Neural crest cell (in vitro differentiated cells): Measurements from ENCODE around the gene LEMD2. TPM values are rescaled to one million over a fixed set of nuclear protein-coding genes. Genes with fewer than 3 reads are reported as not detected.

Source experiments
- DNase-seq: peaks from one replicate; pipeline ENCODE4 v3.0.0; 2021; ENCODE audit warnings: low read depth, mixed read lengths, low spot score
- H3K27ac Mint-ChIP-seq: one replicate; pipeline ENCODE4 v1.8.0; 2021; ENCODE audit warnings: mild to moderate bottlenecking, mixed read lengths; ENCODE audit not compliant: unreplicated experiment
- H3K27me3 Mint-ChIP-seq: 2 replicates; pipeline ENCODE4 v1.8.0; 2021; ENCODE audit warnings: low read depth, mild to moderate bottlenecking, mixed read lengths
- H3K36me3 Mint-ChIP-seq: 2 replicates; pipeline ENCODE4 v1.8.0; 2021; ENCODE audit warnings: low read depth, mild to moderate bottlenecking, mixed read lengths
- H3K4me1 Mint-ChIP-seq: 2 replicates; pipeline ENCODE4 v1.8.0; 2021; ENCODE audit warnings: mixed read lengths
- H3K4me3 Mint-ChIP-seq: one replicate; pipeline ENCODE4 v1.8.0; 2021; ENCODE audit warnings: mild to moderate bottlenecking, mixed read lengths
- H3K9me3 Mint-ChIP-seq: 2 replicates; pipeline ENCODE4 v1.8.0; 2021; ENCODE audit warnings: mixed read lengths
- CTCF ChIP-seq: fragments of 200-600 bp; sonication (generic); conservative IDR thresholded peaks from 2 replicates; pipeline ENCODE4 v1.5.0; 2021; ENCODE audit warnings: antibody characterized with exemption, mild to moderate bottlenecking
- total RNA-seq: library from RNA; stranded (reverse); gene quantifications from 2 replicates; pipeline ENCODE4 v1.2.1, GENCODE V29; 2021

LEMD2 gene
- total RNA-seq, 1 donor from 2014 or later = 63.6 TPM

- no peak for TF ChIP-seq CTCF
- H3K9me3 Mint-ChIP-seq = no peaks in the 10 kb centered on the region
- H3K4me1 Mint-ChIP-seq = peaks cover 26% of the 10 kb centered on the region
- no peaks in the 10 kb centered on the region for H3K36me3 Mint-ChIP-seq
- H3K4me3 Mint-ChIP-seq = no peak overlapping the region
- DNase-seq = no peak
- peaks cover 5% of the 10 kb centered on the region for H3K27me3 Mint-ChIP-seq
- no peak overlapping the region for H3K27ac Mint-ChIP-seq
Observed at GRCh38 chr6:33766921-33767907, 21.7 kb downstream of the LEMD2 start.

- no peak overlapping the region for H3K4me3 Mint-ChIP-seq
- peaks cover 5% of the 10 kb centered on the region for H3K27me3 Mint-ChIP-seq
- TF ChIP-seq CTCF = no peak
- no peaks in the 10 kb centered on the region for H3K36me3 Mint-ChIP-seq
- H3K9me3 Mint-ChIP-seq = no peaks in the 10 kb centered on the region
- DNase-seq = no peak
- peaks cover 21% of the 10 kb centered on the region for H3K4me1 Mint-ChIP-seq
- no peak overlapping the region for H3K27ac Mint-ChIP-seq
Observed at GRCh38 chr6:33765368-33765767, 23.6 kb downstream of the LEMD2 start.

- Mint-ChIP-seq H3K4me1 (peaks cover 17% of the 10 kb centered on the region), H3K27me3 (peaks cover 5% of the 10 kb centered on the region), H3K27ac (no peak overlapping the region), H3K9me3 (no peaks in the 10 kb centered on the region), H3K36me3 (no peaks in the 10 kb centered on the region), H3K4me3 (no peak overlapping the region)
- DNase-seq = no peak
- TF ChIP-seq CTCF = no peak
Observed at GRCh38 chr6:33764036-33764435, 24.9 kb downstream of the LEMD2 start.

- Mint-ChIP-seq H3K36me3 (no peaks in the 10 kb centered on the region), H3K9me3 (no peaks in the 10 kb centered on the region), H3K27me3 (peaks cover 2% of the 10 kb centered on the region), H3K4me3 (no peak overlapping the region), H3K4me1 (peaks cover 13% of the 10 kb centered on the region), H3K27ac (no peak overlapping the region)
- no peak for TF ChIP-seq CTCF
- DNase-seq = no peak
Observed at GRCh38 chr6:33763483-33763882, 25.4 kb downstream of the LEMD2 start.

- Mint-ChIP-seq H3K4me1 (peaks cover 14% of the 10 kb centered on the region), H3K27ac (no peak overlapping the region), H3K9me3 (no peaks in the 10 kb centered on the region), H3K36me3 (no peaks in the 10 kb centered on the region), H3K4me3 (no peak overlapping the region), H3K27me3 (no peaks in the 10 kb centered on the region)
- DNase-seq = no peak
- TF ChIP-seq CTCF = no peak
Observed at GRCh38 chr6:33762713-33763112, 26.2 kb downstream of the LEMD2 start.
